Neutrophil (primary cell): ENCODE measurements around the gene MAP2K1.

ENCODE experiments used
- H3K27ac ChIP-seq: fragments of 200-600 bp; sonication (generic); 2 replicates; pipeline ENCODE4 v1.5.1; 2016; ENCODE audit warnings: mild to moderate bottlenecking, moderate library complexity
- H3K27me3 ChIP-seq: fragments of 200-600 bp; sonication (generic); 2 replicates; pipeline ENCODE4 v1.6.0; 2016; ENCODE audit warnings: mild to moderate bottlenecking
- H3K36me3 ChIP-seq: fragments of 200-600 bp; sonication (generic); 2 replicates; pipeline ENCODE4 v1.5.1; 2017
- H3K4me1 ChIP-seq, 2 experiments: fragments of 200-600 bp in 1 of 2; sonication (generic) in 1 of 2; 1 replicate in 1 of 2; 2 replicates in 1 of 2; pipeline versions ENCODE4 v1.5.1 to v1.6.1; 2013 to 2016; ENCODE audit warnings: low read depth in 1 of 2, low read length in 1 of 2, mild to moderate bottlenecking in 1 of 2, moderate library complexity in 1 of 2; ENCODE audit not compliant: control insufficient read depth in 1 of 2, insufficient read depth in 1 of 2
- H3K4me3 ChIP-seq, 2 experiments: fragments of 200-600 bp in 1 of 2; sonication (generic) in 1 of 2; 1 replicate in 1 of 2; 2 replicates in 1 of 2; pipeline ENCODE4 v1.5.1; 2013 to 2016; ENCODE audit warnings: low read depth in 1 of 2, low read length in 1 of 2, mild to moderate bottlenecking in 1 of 2, moderate library complexity in 1 of 2
- H3K9me3 ChIP-seq: fragments of 200-600 bp; sonication (generic); 2 replicates; pipeline ENCODE4 v1.5.1; 2016
- CTCF ChIP-seq: fragments of 200-600 bp; sonication (generic); IDR thresholded peaks from 2 replicates; pipeline ENCODE4 v1.5.1; 2016; ENCODE audit warnings: antibody characterized with exemption

Gene MAP2K1

GRCh38 chr15:66411190-66411589, 24.5 kb downstream of the MAP2K1 start:
- H3K4me1 ChIP-seq = peaks cover 52 to 55% of the 10 kb centered on the region in 2 experiments
- TF ChIP-seq CTCF = no peak
- peak overlapping the region; percentile 58 for H3K27ac ChIP-seq
- no peaks in the 10 kb centered on the region for H3K36me3 ChIP-seq
- H3K4me3 ChIP-seq = no peak overlapping the region
- no peaks in the 10 kb centered on the region for H3K9me3 ChIP-seq
- H3K27me3 ChIP-seq = no peaks in the 10 kb centered on the region

DNA sequence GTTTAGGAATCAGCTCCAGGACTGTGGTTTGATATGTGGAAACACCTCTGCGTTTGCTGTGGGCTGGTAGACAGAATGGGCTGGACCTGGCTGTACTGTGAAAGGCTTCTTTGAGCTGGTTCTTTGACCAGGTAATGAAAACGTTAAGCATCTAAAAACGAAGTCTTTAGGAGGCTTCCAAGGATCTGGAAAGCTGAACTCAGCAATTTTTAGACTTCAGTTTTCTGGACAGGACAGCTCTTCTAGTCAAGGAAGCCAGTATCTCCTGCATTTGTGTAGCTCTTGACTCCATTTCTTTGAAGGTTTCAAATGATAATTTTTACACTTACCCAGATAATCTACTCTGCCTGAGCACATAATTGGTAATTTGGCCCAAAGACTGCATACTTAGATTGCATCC, 25.5 kb downstream of the MAP2K1 start:
- Histone ChIP-seq H3K4me1 (peaks cover 50 to 54% of the 10 kb centered on the region in 2 experiments), H3K4me3 (no peak overlapping the region), H3K27me3 (no peaks in the 10 kb centered on the region), H3K9me3 (no peaks in the 10 kb centered on the region), H3K27ac (peak overlapping the region; percentile 58), H3K36me3 (no peaks in the 10 kb centered on the region)
- TF ChIP-seq CTCF = no peak

- no peaks in the 10 kb centered on the region for H3K36me3 ChIP-seq
Measured at GRCh38 chr15:66413579-66413978, 26.9 kb downstream of the MAP2K1 start.

GRCh38 chr15:66415360-66415759, 28.6 kb downstream of the MAP2K1 start:
- no peak for TF ChIP-seq CTCF
- Histone ChIP-seq H3K4me1 (peaks cover 27 to 34% of the 10 kb centered on the region in 2 experiments), H3K27me3 (no peaks in the 10 kb centered on the region), H3K36me3 (no peaks in the 10 kb centered on the region), H3K4me3 (no peak overlapping the region), H3K9me3 (no peaks in the 10 kb centered on the region), H3K27ac (no peak overlapping the region)

More at GRCh38 chr15:66413579-66413978, 26.9 kb downstream of the MAP2K1 start:
- H3K27ac ChIP-seq = no peak overlapping the region
- no peaks in the 10 kb centered on the region for H3K9me3 ChIP-seq
- no peaks in the 10 kb centered on the region for H3K27me3 ChIP-seq
- peaks cover 45 to 52% of the 10 kb centered on the region in 2 experiments for H3K4me1 ChIP-seq
- no peak for TF ChIP-seq CTCF
- H3K4me3 ChIP-seq = no peak overlapping the region

- Histone ChIP-seq H3K27me3 (no peaks in the 10 kb centered on the region), H3K4me3 (no peak overlapping the region), H3K4me1 (peaks cover 3 to 11% of the 10 kb centered on the region in 2 experiments), H3K36me3 (no peaks in the 10 kb centered on the region), H3K27ac (no peak overlapping the region), H3K9me3 (no peaks in the 10 kb centered on the region)
- TF ChIP-seq CTCF = no peak
Measured at GRCh38 chr15:66417736-66418135, 31.0 kb downstream of the MAP2K1 start.

DNA sequence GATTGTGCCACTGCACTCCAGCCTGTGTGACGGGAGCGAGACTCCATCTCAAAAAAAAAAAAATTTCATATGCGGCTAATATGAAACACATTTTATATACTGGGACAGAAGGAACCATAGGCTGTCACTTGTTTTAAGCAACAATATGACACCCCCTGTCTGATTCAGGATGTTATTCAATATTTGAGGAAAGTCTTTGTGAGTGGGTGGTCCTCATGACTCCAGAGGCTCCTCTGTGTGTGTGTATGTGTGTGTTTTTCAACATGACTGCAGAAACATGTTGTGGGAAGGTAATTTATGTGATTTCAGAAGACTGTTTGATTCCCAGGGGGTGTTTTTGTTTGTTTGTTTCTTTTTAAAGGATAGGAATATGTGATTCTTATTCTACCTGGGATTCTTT, 32.8 kb downstream of the MAP2K1 start:
- Histone ChIP-seq H3K36me3 (no peaks in the 10 kb centered on the region), H3K27ac (no peak overlapping the region), H3K9me3 (no peaks in the 10 kb centered on the region), H3K4me3 (no peak overlapping the region), H3K27me3 (no peaks in the 10 kb centered on the region), H3K4me1 (peaks cover 0 to 11% of the 10 kb centered on the region in 2 experiments)
- no peak for TF ChIP-seq CTCF
